PFSK-1 (cell line): ENCODE data around the gene ANTXR1.

Experiments
- POLR2AphosphoS5 ChIP-seq: IDR thresholded peaks from 2 replicates; pipeline ENCODE4 v1.6.1; 2012; ENCODE audit warnings: low read depth, mild to moderate bottlenecking, control low read depth, low read length, moderate library complexity
- REST ChIP-seq, 2 experiments: IDR thresholded peaks; 2 replicates each; pipeline versions ENCODE4 v1.6.1 to v1.8.0; 2011 to 2012; ENCODE audit warnings: low read depth in 2 of 2, low read length in 2 of 2, control low read depth in 1 of 2, inconsistent platforms in 1 of 2, mild to moderate bottlenecking in 1 of 2, moderate library complexity in 1 of 2; ENCODE audit not compliant: insufficient read depth in 1 of 2
- SIN3A ChIP-seq: IDR thresholded peaks from 2 replicates; pipeline ENCODE4 v1.6.1; 2012; ENCODE audit warnings: mild to moderate bottlenecking, low read length, moderate library complexity, borderline replicate concordance; ENCODE audit not compliant: insufficient read depth
- TAF1 ChIP-seq: IDR thresholded peaks from 2 replicates; pipeline ENCODE4 v1.6.1; 2012; ENCODE audit warnings: low read length, control low read depth, borderline replicate concordance; ENCODE audit not compliant: insufficient read depth

DNA sequence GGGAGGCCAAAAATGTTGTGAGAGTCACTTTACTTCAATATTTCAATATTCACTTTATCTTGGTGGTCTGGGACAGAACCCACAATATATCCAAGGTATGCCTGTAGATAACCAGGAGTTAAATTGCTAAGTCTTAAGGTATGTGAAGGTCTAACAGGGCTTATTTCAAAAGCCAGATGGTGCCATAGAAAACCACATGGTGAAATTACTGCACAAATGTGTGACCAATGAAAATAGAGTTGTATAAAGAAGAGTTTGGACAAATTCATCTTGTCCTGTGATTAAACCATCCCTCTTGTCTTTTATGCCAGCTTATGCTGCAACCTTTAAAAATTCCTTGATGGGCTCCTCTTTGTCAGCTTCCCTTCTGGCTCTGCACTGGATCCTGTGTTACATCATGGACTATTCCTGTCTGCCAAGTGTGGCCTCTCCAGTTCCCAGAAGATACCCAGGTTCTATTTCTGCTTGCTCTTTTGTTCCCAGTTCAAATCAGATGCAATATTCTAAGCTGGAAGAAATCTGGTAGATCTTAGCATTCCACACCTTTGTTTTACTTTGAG, 46.8 kb downstream of the ANTXR1 start:
- TF ChIP-seq TAF1 (no peak), POLR2AphosphoS5 (no peak), REST (IDR thresholded peaks at IDR 0.05; ENCODE audit: insufficient read depth in 1 of 2, low read depth in 2 of 2, low read length in 2 of 2) (no peak), SIN3A (no peak)
